Smooth muscle cell (in vitro differentiated cells): ENCODE data around the gene RUSC1. TPM values are rescaled to one million over a fixed set of nuclear protein-coding genes. Genes with fewer than 3 reads are reported as not detected.
A peak's percentile ranks its signal among the peaks of the same experiment; 100 is the strongest.

Experiments used
- DNase-seq: peaks from one replicate; lab custom pipeline; 2025; ENCODE audit not compliant: unreplicated experiment; lab: John Stamatoyannopoulos, UW
- H2AFZ ChIP-seq: fragments of 200-600 bp; sonication (generic); 2 replicates; pipeline ENCODE4 v1.6.0; 2016; ENCODE audit warnings: antibody characterized with exemption, low read depth, mild to moderate bottlenecking
- H3F3A ChIP-seq: fragments of 200-600 bp; sonication (generic); 2 replicates; pipeline ENCODE4 v1.6.0; 2017; ENCODE audit warnings: antibody characterized with exemption, low read depth
- H3K27ac ChIP-seq: fragments of 200-600 bp; sonication (generic); 2 replicates; pipeline ENCODE4 v1.5.1; 2016; ENCODE audit warnings: low read depth, mild to moderate bottlenecking
- H3K27me3 ChIP-seq: fragments of 200-600 bp; sonication (generic); 2 replicates; pipeline ENCODE4 v1.6.1; 2016; ENCODE audit warnings: low read depth, mild to moderate bottlenecking
- H3K36me3 ChIP-seq: fragments of 200-600 bp; sonication (generic); 2 replicates; pipeline ENCODE4 v1.5.1; 2016; ENCODE audit warnings: low read depth
- H3K4me1 ChIP-seq: fragments of 200-600 bp; sonication (generic); 2 replicates; pipeline ENCODE4 v1.5.1; 2016; ENCODE audit warnings: low read depth
- H3K4me2 ChIP-seq: fragments of 200-600 bp; sonication (generic); 2 replicates; pipeline ENCODE4 v1.6.0; 2016; ENCODE audit warnings: mild to moderate bottlenecking
- H3K4me3 ChIP-seq: fragments of 200-600 bp; sonication (generic); 2 replicates; pipeline ENCODE4 v1.5.1; 2016; ENCODE audit warnings: mild to moderate bottlenecking
- H3K79me2 ChIP-seq: fragments of 200-600 bp; sonication (generic); 2 replicates; pipeline ENCODE4 v1.6.0; 2016; ENCODE audit warnings: low read depth, mild to moderate bottlenecking
- H3K9ac ChIP-seq: fragments of 200-600 bp; sonication (generic); 2 replicates; pipeline ENCODE4 v1.6.0; 2016; ENCODE audit warnings: low read depth
- H3K9me3 ChIP-seq: fragments of 200-600 bp; sonication (generic); replicated peaks from 2 replicates; pipeline ENCODE4 v1.5.1; 2016; ENCODE audit warnings: low read depth
- H4K20me1 ChIP-seq: fragments of 200-600 bp; sonication (generic); 2 replicates; pipeline ENCODE4 v1.6.0; 2016; ENCODE audit warnings: low read depth
- WGBS: methylation state at CpG from one replicate; pipeline ENCODE4 v1.1.7; 2016; ENCODE audit warnings: low lambda C conversion rate; 5-methylcytosine and 5-hydroxymethylcytosine counted together
- polyA plus RNA-seq: library from polyadenylated mRNA; unstranded; fragments of >200 nt; fragmentation: Nextera tagmentation; extraction: Ambion mirVana; gene quantifications from 2 replicates; pipeline ENCODE4 v1.2.1, GENCODE V29; 2016
- total RNA-seq: library from RNA; depleted of rRNA; stranded (reverse); fragments of >200 nt; gene quantifications from 2 replicates; pipeline ENCODE4 v1.2.3, GENCODE V29; 2014
- TF ChIP-seq, protein P1 (sequence below): fragments of 200-600 bp; sonication (generic); IDR thresholded peaks from 2 replicates; pipeline ENCODE4 v1.5.1; 2017; ENCODE audit warnings: borderline replicate concordance, mild to moderate bottlenecking, antibody characterized with exemption; ENCODE audit not compliant: insufficient read depth, poor library complexity, severe bottlenecking

The RUSC1 gene
- total and polyA plus RNA-seq, 2 experiments from 2014 or later = 28.7 to 33.2 TPM

DNA sequence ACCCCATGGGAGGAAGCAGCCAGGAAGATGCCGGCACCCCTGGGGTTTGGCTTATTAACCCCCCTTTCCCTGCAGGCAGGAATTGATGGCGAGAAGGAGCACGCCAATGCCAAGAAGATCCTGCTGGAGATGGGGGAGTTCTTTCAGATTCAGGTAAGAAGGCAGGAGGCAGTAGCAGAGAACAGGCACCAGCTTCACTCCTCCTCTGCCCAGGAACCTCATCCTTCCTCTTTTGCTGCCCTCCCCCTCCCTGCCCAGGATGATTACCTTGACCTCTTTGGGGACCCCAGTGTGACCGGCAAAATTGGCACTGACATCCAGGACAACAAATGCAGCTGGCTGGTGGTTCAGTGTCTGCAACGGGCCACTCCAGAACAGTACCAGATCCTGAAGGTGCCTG is 1.2 kb upstream of the RUSC1 start:
- H3K36me3 ChIP-seq = no peaks in the 10 kb centered on the region
- peaks cover 10% of the 10 kb centered on the region for H3F3A ChIP-seq
- no peaks in the 10 kb centered on the region for H3K9me3 ChIP-seq
- H3K4me3 ChIP-seq = no peak overlapping the region
- TF ChIP-seq, protein P1, sequence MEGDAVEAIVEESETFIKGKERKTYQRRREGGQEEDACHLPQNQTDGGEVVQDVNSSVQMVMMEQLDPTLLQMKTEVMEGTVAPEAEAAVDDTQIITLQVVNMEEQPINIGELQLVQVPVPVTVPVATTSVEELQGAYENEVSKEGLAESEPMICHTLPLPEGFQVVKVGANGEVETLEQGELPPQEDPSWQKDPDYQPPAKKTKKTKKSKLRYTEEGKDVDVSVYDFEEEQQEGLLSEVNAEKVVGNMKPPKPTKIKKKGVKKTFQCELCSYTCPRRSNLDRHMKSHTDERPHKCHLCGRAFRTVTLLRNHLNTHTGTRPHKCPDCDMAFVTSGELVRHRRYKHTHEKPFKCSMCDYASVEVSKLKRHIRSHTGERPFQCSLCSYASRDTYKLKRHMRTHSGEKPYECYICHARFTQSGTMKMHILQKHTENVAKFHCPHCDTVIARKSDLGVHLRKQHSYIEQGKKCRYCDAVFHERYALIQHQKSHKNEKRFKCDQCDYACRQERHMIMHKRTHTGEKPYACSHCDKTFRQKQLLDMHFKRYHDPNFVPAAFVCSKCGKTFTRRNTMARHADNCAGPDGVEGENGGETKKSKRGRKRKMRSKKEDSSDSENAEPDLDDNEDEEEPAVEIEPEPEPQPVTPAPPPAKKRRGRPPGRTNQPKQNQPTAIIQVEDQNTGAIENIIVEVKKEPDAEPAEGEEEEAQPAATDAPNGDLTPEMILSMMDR = no peak
- H3K4me1 ChIP-seq = peaks cover 14% of the 10 kb centered on the region
- H3K27ac ChIP-seq = no peak overlapping the region
- H3K9ac ChIP-seq = no peak overlapping the region
- no peak overlapping the region for H3K4me2 ChIP-seq
- peaks cover 20% of the 10 kb centered on the region for H4K20me1 ChIP-seq
- no peak for DNase-seq
- no peak overlapping the region for H2AFZ ChIP-seq
- H3K79me2 ChIP-seq = no peaks in the 10 kb centered on the region
- 92% methylated on average over 5 of the region's 5 CpGs for WGBS
- H3K27me3 ChIP-seq = no peaks in the 10 kb centered on the region

DNA sequence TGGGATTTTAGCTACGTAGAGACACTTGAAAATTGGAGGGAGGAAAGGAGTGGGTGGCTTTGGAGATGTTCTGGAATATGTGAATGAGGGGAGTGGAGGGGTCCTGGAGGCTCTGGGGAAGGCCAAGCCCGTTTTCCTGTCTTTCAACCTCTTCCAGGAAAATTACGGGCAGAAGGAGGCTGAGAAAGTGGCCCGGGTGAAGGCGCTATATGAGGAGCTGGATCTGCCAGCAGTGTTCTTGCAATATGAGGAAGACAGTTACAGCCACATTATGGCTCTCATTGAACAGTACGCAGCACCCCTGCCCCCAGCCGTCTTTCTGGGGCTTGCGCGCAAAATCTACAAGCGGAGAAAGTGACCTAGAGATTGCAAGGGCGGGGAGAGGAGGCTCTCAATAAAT is 442 bp upstream of the RUSC1 start:
- H3F3A ChIP-seq = peaks cover 12% of the 10 kb centered on the region
- WGBS = 77% methylated on average over 11 of the region's 11 CpGs
- TF ChIP-seq, protein P1 = no peak
- H2AFZ ChIP-seq = no peak overlapping the region
- H3K4me1 ChIP-seq = peaks cover 15% of the 10 kb centered on the region
- H3K4me3 ChIP-seq = peak overlapping the region; percentile 75
- H3K9ac ChIP-seq = no peak overlapping the region
- no peak for DNase-seq
- H3K79me2 ChIP-seq = no peaks in the 10 kb centered on the region
- no peak overlapping the region for H3K27ac ChIP-seq
- H3K36me3 ChIP-seq = no peaks in the 10 kb centered on the region
- H4K20me1 ChIP-seq = peaks cover 16% of the 10 kb centered on the region
- peak overlapping the region; percentile 88 for H3K4me2 ChIP-seq
- H3K9me3 ChIP-seq = no peaks in the 10 kb centered on the region
- H3K27me3 ChIP-seq = no peaks in the 10 kb centered on the region

GRCh38 chr1:155321639-155322503 is 1.2 kb downstream of the RUSC1 start:
- Histone ChIP-seq H3K9me3 (no peaks in the 10 kb centered on the region), H3K4me3 (peak overlapping the region; percentile 75), H3K4me2 (peak overlapping the region; percentile 88), H3F3A (peaks cover 12% of the 10 kb centered on the region), H3K36me3 (no peaks in the 10 kb centered on the region), H3K27me3 (no peaks in the 10 kb centered on the region), H4K20me1 (peaks cover 18% of the 10 kb centered on the region), H3K27ac (no peak overlapping the region), H3K9ac (no peak overlapping the region), H3K4me1 (peaks cover 18% of the 10 kb centered on the region), H3K79me2 (no peaks in the 10 kb centered on the region), H2AFZ (no peak overlapping the region)
- 64% methylated on average over 27 of the region's 27 CpGs for WGBS
- DNase-seq = no peak
- TF ChIP-seq, protein P1 = no peak
